Transverse colon (tissue), 4 donors: ENCODE results near the gene GASK1A. TPM values are rescaled to one million over a fixed set of nuclear protein-coding genes. Genes with fewer than 3 reads are reported as not detected.

Source experiments
- DNase-seq: peaks from one replicate; pipeline ENCODE4 v3.0.0-alpha.2; 2019
- H3K27ac ChIP-seq, 4 donors: fragments of 200-600 bp; sonication (generic); 2 replicates each; pipeline ENCODE4 v1.5.1; 2016 to 2018; ENCODE audit warnings: inconsistent platforms in 4 of 4
- H3K27me3 ChIP-seq: fragments of 200-600 bp; sonication (generic); 2 replicates; pipeline ENCODE4 v1.5.1; 2017; ENCODE audit warnings: inconsistent platforms
- H3K36me3 ChIP-seq, 4 donors: fragments of 200-600 bp; sonication (generic); 2 replicates each; pipeline ENCODE4 v1.5.1; 2017 to 2019; ENCODE audit warnings: inconsistent platforms in 4 of 4
- H3K4me1 ChIP-seq, 4 donors: fragments of 200-600 bp; sonication (generic); 2 replicates each; pipeline ENCODE4 v1.5.1; 2017 to 2020; ENCODE audit warnings: inconsistent platforms in 4 of 4
- H3K4me3 ChIP-seq, 4 donors: fragments of 200-600 bp; sonication (generic); 1 replicate in 1 of 4; 2 replicates in 3 of 4; pipeline versions ENCODE4 v1.5.1 to v1.6.1; 2017 to 2019; ENCODE audit warnings: inconsistent platforms in 4 of 4
- H3K9me3 ChIP-seq, 2 donors: fragments of 200-600 bp; sonication (generic); 2 replicates each; pipeline ENCODE4 v1.5.1; 2017 to 2019; ENCODE audit warnings: inconsistent platforms in 2 of 2
- EP300 ChIP-seq: sonication (generic); formaldehyde crosslinking; IDR thresholded peaks from one replicate; pipeline ENCODE4 v1.6.1; 2017; ENCODE audit warnings: antibody characterized with exemption, low read depth
- POLR2A ChIP-seq: fragments of 450-650 bp; IDR thresholded peaks from one replicate; pipeline ENCODE4 v1.6.1; 2016; ENCODE audit warnings: antibody characterized with exemption, mild to moderate bottlenecking, moderate library complexity
- POLR2AphosphoS5 ChIP-seq, 3 donors: sonication (generic); formaldehyde crosslinking; IDR thresholded peaks; one replicate each; pipeline ENCODE4 v1.6.1; 2016; ENCODE audit warnings: antibody characterized with exemption in 3 of 3
- WGBS, 2 donors: methylation state at CpG; one replicate each; pipeline ENCODE4 v1.1.5; 2018; ENCODE audit warnings: low coverage in 1 of 2; 5-methylcytosine and 5-hydroxymethylcytosine counted together
- in situ Hi-C, 4 donors: fragments of 200-750 bp; cut with MboI; loops; one replicate each; pipeline versions ENCODE4 v1.15.0 to v1.15.1; 2017; ENCODE audit warnings: low sequenced_read_pairs in 3 of 4, low pct_ligation_motif_present in 1 of 4, low pct_unique_long_range_greater_than_20kb in 1 of 4
- intact Hi-C: fragments of 100-400 bp; cut with DNase I; formaldehyde crosslinking; loops from one replicate; pipeline ENCODE4 v1.15.1; 2023; ENCODE audit warnings: low total_unique reads
- total RNA-seq, 4 donors: library from RNA; depleted of rRNA; stranded (reverse); fragments of >200 nt; gene quantifications; one replicate each; pipeline ENCODE4 v1.1.0, GENCODE V29; 2016
- TF ChIP-seq, protein P1 (sequence below), 5 experiments: fragments of 200-600 bp in 3 of 5; fragments of 450-650 bp in 2 of 5; sonication (generic) in 3 of 5; IDR thresholded peaks; 1 replicate in 2 of 5; 2 replicates in 3 of 5; pipeline ENCODE4 v1.5.1; 2016 to 2017; ENCODE audit warnings: antibody characterized with exemption in 5 of 5, inconsistent platforms in 3 of 5, mild to moderate bottlenecking in 2 of 5, moderate library complexity in 1 of 5

GASK1A gene
- total RNA-seq, 4 donors from 2014 or later: 0.75 to 5.9 (median 3.6) TPM

DNA sequence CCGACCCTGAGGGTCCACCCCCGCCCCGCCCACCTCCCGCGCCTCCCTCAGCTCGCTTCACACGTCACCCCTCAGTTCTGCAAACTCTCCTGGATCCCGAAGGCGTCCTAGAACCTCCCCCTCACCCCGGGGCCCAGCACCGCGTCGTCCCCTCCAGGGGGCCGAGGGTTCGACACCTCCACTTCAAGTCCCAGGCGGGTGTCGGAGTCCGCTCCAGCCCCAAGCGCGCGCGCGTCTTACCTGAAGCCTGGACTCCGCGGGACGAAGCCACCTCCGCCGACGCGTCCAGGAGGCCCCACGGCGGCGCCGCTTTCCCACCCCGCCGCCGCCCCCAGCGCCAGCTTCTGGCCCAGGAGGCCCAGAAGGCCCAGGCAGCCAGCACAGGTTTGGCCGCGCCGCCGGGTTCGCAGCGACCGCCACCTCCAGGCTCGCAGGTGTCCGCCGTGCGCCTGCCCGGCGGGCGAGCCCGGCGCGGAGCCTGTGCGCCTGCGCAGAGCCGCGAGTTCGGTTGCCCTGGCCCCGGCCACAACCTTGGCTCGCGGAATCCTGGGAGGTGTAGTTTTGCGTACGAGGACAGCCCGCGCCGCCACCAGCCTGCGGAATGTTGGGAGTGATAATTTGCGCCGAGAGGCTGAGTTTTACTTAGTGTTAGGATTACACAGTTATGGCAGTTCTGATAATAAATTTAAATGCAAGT is 126.6 kb downstream of the GASK1A start, which contains the start of gene POMGNT2:
POMGNT2 (minus strand) TSS at position 484 of the 697 bp plus-strand sequence. CDS start 24,648 bp downstream, outside the sequence.
- H3K9me3 ChIP-seq: no peaks in the 10 kb centered on the region
- WGBS, 2 donors: 1% methylated on average over 71 of the region's 71 CpGs; no CpG with 5 or more reads in 1 of the 2 donors
- no peaks in the 10 kb centered on the region for H3K36me3 ChIP-seq
- peaks cover 0 to 17% (median 14%) of the 10 kb centered on the region in 4 donors for H3K4me1 ChIP-seq
- H3K27ac ChIP-seq: peak within 1 kb of the TSS; percentile 64 to 80 (median 72)
- no peaks in the 10 kb centered on the region for H3K27me3 ChIP-seq
- in situ Hi-C loops (no loop called here), intact Hi-C loops (no loop called here)
- TF ChIP-seq POLR2AphosphoS5 (IDR thresholded peaks at IDR 0.05) (peak in 1 of 3 donors; percentile 41), POLR2A (no peak)
- peak within 1 kb of the TSS; percentile 80 to 92 (median 86) for H3K4me3 ChIP-seq
- peak; percentile 92 for DNase-seq

DNA sequence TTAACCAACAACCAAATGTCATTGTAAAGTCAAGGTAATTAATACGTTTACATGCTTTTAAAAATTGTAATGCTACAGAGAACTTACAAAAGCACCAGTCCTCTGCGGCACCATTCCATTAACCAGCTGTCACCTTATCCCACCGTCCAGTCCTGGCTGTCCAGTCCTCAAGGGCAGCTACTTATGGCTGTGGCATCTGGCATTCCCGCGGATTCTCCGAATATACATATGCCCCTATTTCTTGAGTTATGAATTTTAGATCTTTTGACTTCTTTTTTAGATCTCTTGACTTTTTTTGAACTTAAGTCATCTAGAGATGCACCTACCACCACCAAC is 127.2 kb downstream of the GASK1A start:
- no peaks in the 10 kb centered on the region for H3K9me3 ChIP-seq
- H3K4me3 ChIP-seq: peak overlapping the region in 3 of 4 donors; percentile 83 to 92 (median 89)
- no peaks in the 10 kb centered on the region for H3K27me3 ChIP-seq
- DNase-seq: no peak
- no peaks in the 10 kb centered on the region for H3K36me3 ChIP-seq
- WGBS, 2 donors: 20 to 23% methylated on average over 3 to 6 of the region's 6 CpGs
- TF ChIP-seq EP300: no peak
- no peak for TF ChIP-seq POLR2AphosphoS5 (IDR thresholded peaks at IDR 0.05)
- TF ChIP-seq, protein P1, sequence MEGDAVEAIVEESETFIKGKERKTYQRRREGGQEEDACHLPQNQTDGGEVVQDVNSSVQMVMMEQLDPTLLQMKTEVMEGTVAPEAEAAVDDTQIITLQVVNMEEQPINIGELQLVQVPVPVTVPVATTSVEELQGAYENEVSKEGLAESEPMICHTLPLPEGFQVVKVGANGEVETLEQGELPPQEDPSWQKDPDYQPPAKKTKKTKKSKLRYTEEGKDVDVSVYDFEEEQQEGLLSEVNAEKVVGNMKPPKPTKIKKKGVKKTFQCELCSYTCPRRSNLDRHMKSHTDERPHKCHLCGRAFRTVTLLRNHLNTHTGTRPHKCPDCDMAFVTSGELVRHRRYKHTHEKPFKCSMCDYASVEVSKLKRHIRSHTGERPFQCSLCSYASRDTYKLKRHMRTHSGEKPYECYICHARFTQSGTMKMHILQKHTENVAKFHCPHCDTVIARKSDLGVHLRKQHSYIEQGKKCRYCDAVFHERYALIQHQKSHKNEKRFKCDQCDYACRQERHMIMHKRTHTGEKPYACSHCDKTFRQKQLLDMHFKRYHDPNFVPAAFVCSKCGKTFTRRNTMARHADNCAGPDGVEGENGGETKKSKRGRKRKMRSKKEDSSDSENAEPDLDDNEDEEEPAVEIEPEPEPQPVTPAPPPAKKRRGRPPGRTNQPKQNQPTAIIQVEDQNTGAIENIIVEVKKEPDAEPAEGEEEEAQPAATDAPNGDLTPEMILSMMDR (IDR thresholded peaks at IDR 0.05): no peak
- TF ChIP-seq POLR2A: no peak
- intact Hi-C loops: no loop called here
- H3K27ac ChIP-seq: peak overlapping the region in 2 of 4 donors; percentile 70 to 80
- in situ Hi-C loops: no loop called here
- H3K4me1 ChIP-seq: peaks cover 0 to 17% (median 14%) of the 10 kb centered on the region in 4 donors

Other genes starting within 250 kb of the GASK1A start
- 10 to 100 TPM in 2 of 4 donors, 1 to 10 TPM in 1, under 1 TPM in 1; 0.27 to 33.3 (median 13.6) TPM for gene CCDC13, start 206.1 kb upstream of the GASK1A start, total RNA-seq
- 100 to 1,000 TPM in 3 of 4 donors, 10 to 100 TPM in 1; 41.4 to 518 (median 379) TPM for gene HIGD1A, start 174.8 kb upstream of the GASK1A start, total RNA-seq
- 1 to 10 TPM; 1.4 to 9.2 (median 5.2) TPM for gene ACKR2, start 169.9 kb upstream of the GASK1A start, total RNA-seq
- gene CYP8B1, start 103.4 kb upstream of the GASK1A start, total RNA-seq: not detected
- 1 to 10 TPM; 2.2 to 6.0 (median 4.9) TPM for gene ZNF662, start 73.2 kb upstream of the GASK1A start, total RNA-seq
- gene POMGNT2, start 126.8 kb downstream of the GASK1A start, total RNA-seq: 1 to 10 TPM; 3.2 to 7.8 (median 5.9) TPM